LNCAP (cell line): ENCODE measurements around the gene PRPF8.

ENCODE experiments used
- CTCF ChIP-seq: fragments of 450-650 bp; IDR thresholded peaks from 2 replicates; pipeline ENCODE4 v1.5.1; 2017; ENCODE audit warnings: mild to moderate bottlenecking

The PRPF8 gene

GRCh38 chr17:1629504-1630310 is 55.0 kb downstream of the PRPF8 start:
- TF ChIP-seq CTCF: peak; percentile 47; the same call in 1 of the 2 replicates

- TF ChIP-seq CTCF: peak; percentile 35; the same call in 1 of the 2 replicates
These were observed 55.7 kb downstream of the PRPF8 start for GRCh38 chr17:1628856-1629503.

- no peak for TF ChIP-seq CTCF
These were observed 56.4 kb downstream of the PRPF8 start, which contains the start of gene SLC43A2 for GRCh38 chr17:1627982-1628855. TSS of gene SLC43A2 (minus strand) at chr17:1628834. CDS start at chr17:1627874, 960 bp downstream.

- no peak for TF ChIP-seq CTCF
These were observed 57.3 kb downstream of the PRPF8 start for GRCh38 chr17:1627182-1627981.

GRCh38 chr17:1626333-1626732 is 58.3 kb downstream of the PRPF8 start:
- TF ChIP-seq CTCF: no peak

GRCh38 chr17:1625581-1625980 is 59.1 kb downstream of the PRPF8 start:
- TF ChIP-seq CTCF: no peak

- no peak for TF ChIP-seq CTCF
These were observed 59.6 kb downstream of the PRPF8 start for GRCh38 chr17:1625053-1625452.
